Heart right ventricle (tissue), 16 donors: Measurements from ENCODE around the gene TEX55. TPM values are rescaled to one million over a fixed set of nuclear protein-coding genes. Genes with fewer than 3 reads are reported as not detected.

Source experiments
- ATAC-seq, 8 donors: fragments of 200-7000 bp; cut with Tn5 transposase; one replicate each; pipeline ENCODE4 v1.9.1; 2020; ENCODE audit warnings: mild to moderate bottlenecking in 8 of 8, moderate library complexity in 8 of 8, moderate number of reproducible peaks in 1 of 8
- DNase-seq, 2 donors: peaks; one replicate each; pipeline ENCODE4 v3.0.0-alpha.2; 2020
- H3K27ac ChIP-seq, 10 donors: fragments of 200-600 bp; sonication (generic) in 2 of 10; one replicate each; pipeline versions ENCODE4 v1.5.0 to v1.8.0; 2020 to 2022; ENCODE audit warnings: mild to moderate bottlenecking in 3 of 10
- H3K27me3 ChIP-seq, 7 donors: fragments of 200-600 bp; one replicate each; pipeline ENCODE4 v1.8.0; 2021 to 2022; ENCODE audit warnings: mild to moderate bottlenecking in 2 of 7
- H3K36me3 ChIP-seq, 9 donors: fragments of 200-600 bp; sonication (generic) in 1 of 9; one replicate each; pipeline versions ENCODE4 v1.5.0 to v1.8.0; 2020 to 2022; ENCODE audit warnings: mild to moderate bottlenecking in 2 of 9
- H3K4me1 ChIP-seq, 9 donors: fragments of 200-600 bp; sonication (generic) in 1 of 9; one replicate each; pipeline versions ENCODE4 v1.5.0 to v1.8.0; 2020 to 2022; ENCODE audit warnings: mild to moderate bottlenecking in 4 of 9
- H3K4me3 ChIP-seq, 10 donors: fragments of 200-600 bp; sonication (generic) in 2 of 10; one replicate each; pipeline versions ENCODE4 v1.5.0 to v1.8.0; 2020 to 2022; ENCODE audit warnings: mild to moderate bottlenecking in 7 of 10, moderate library complexity in 2 of 10
- H3K9me3 ChIP-seq, 11 donors: fragments of 200-600 bp in 10 of 11; sonication (generic) in 2 of 11; one replicate each; pipeline versions ENCODE4 v1.5.0 to v1.8.0; 2013 to 2022; ENCODE audit warnings: mild to moderate bottlenecking in 2 of 11, control low read depth in 1 of 11, moderate library complexity in 1 of 11
- CTCF ChIP-seq, 9 donors: fragments of 200-600 bp; sonication (generic) in 2 of 9; IDR thresholded peaks; one replicate each; pipeline versions ENCODE4 v1.5.0 to v1.8.0; 2021 to 2022; ENCODE audit warnings: antibody characterized with exemption in 9 of 9, mild to moderate bottlenecking in 5 of 9, moderate library complexity in 1 of 9
- WGBS, 2 donors: extraction: QIAGEN DNeasy Blood & Tissue Kit; methylation state at CpG; one replicate each; pipeline ENCODE4 v1.1.7; 2013; ENCODE audit warnings: inconsistent platforms in 1 of 2; 5-methylcytosine and 5-hydroxymethylcytosine counted together
- intact Hi-C, 10 donors: fragments of 100-400 bp; cut with DNase I; formaldehyde crosslinking; loops; one replicate each; pipeline versions ENCODE4 v1.11.1 to v1.14.2; 2022
- polyA plus RNA-seq, 2 donors: library from polyadenylated mRNA; stranded (reverse); fragments of 200-250 nt; gene quantifications; one replicate each; pipeline ENCODE4 v1.2.3, GENCODE V29; 2013
- total RNA-seq, 10 donors: library from RNA; stranded (reverse); fragmentation: NEBNext Ultra II Directional in 3 of 10; extraction: Animal tissue kit (Norgen Biotek cat#: 25700) in 3 of 10; gene quantifications; one replicate each; pipeline versions ENCODE4 v1.2.1 to v1.2.4, GENCODE V29; 2021 to 2023
- donor health status: Arrhythmogenic right ventricular cardiomyopathy.
- donor health status: ischemic (EF 13 %, LVEDD 7.1; RV severe dilation, severe dysfunction).
- donor health status: healthy with polysubstance abuse.
- donor health status: DM: no; HTN: yes; CAD: no.
- donor health status: DM: no; HTN: no; CAD: no.
- donor health status: ischemic (EF 25% LVEDD 6.9; RV normal size, moderate dysfunction).
- donor health status: ischemic (EF 25% LVEDD 5.7; RV mildly dilated, moderate dysfunction).
- donor health status: healthy.
- donor health status: DM: yes; HTN: yes; CAD: no.
- donor health status: Ischemic cardiomyopathy.
- donor health status: ischemic (EF 35%, LVEDD 5.7; RV mildly dilated, moderate dysfunction).
- donor health status: nonischemic (EF 11% LVEDD 7.7; RV severe dilation, severe dysfunction).
- donor health status: DM: yes; HTN: yes; CAD: no.
- donor health status: PGD.
- donor health status: ischemic (EF 29% LVEDD 5.4; RV normal size, mild dysfunction).
- donor health status: nonischemic (EF 23%, LVEDD 6.1; RV moderate dilation, normal function).

The TEX55 gene
- total and polyA plus RNA-seq, 12 donors: not detected

GRCh38 chr3:119170821-119171220, 24.9 kb downstream of the TEX55 start:
- Histone ChIP-seq H3K27ac (no peak overlapping the region), H3K36me3 (no peaks in the 10 kb centered on the region), H3K4me1 (no peaks in the 10 kb centered on the region), H3K27me3 (peaks cover 0 to 2% (median 0%) of the 10 kb centered on the region in 7 donors), H3K9me3 (no peaks in the 10 kb centered on the region), H3K4me3 (no peak overlapping the region)
- ATAC-seq (no peak), DNase-seq (no peak)
- WGBS, 2 donors: 82 to 86% methylated on average over 3 of the region's 3 CpGs
- intact Hi-C loops: no loop called here
- no peak for TF ChIP-seq CTCF (IDR thresholded peaks at IDR 0.05)

GRCh38 chr3:119173325-119173724, 27.4 kb downstream of the TEX55 start, which contains the start of gene UPK1B:
UPK1B (plus strand) TSS chr3:119173598; CDS start chr3:119186742, 13,144 bp downstream.
- ATAC-seq: no peak
- WGBS, 2 donors: 31 to 34% methylated on average over 13 of the region's 13 CpGs

GRCh38 chr3:119175872-119176756, 30.1 kb downstream of the TEX55 start:
- DNase-seq (no peak), ATAC-seq (no peak)
- H3K4me3 ChIP-seq: no peak overlapping the region
- no peaks in the 10 kb centered on the region for H3K36me3 ChIP-seq
- H3K9me3 ChIP-seq: no peaks in the 10 kb centered on the region
- no peak overlapping the region for H3K27ac ChIP-seq
- intact Hi-C loops: no loop called here
- H3K4me1 ChIP-seq: no peaks in the 10 kb centered on the region
- H3K27me3 ChIP-seq: peaks cover 0 to 10% (median 0%) of the 10 kb centered on the region in 7 donors
- WGBS, 2 donors: 84% methylated on average over 10 of the region's 10 CpGs
- no peak for TF ChIP-seq CTCF (IDR thresholded peaks at IDR 0.05)

More at GRCh38 chr3:119173325-119173724, 27.4 kb downstream of the TEX55 start, which contains the start of gene UPK1B:
- Histone ChIP-seq H3K9me3 (no peaks in the 10 kb centered on the region), H3K27me3 (peaks cover 0 to 4% (median 0%) of the 10 kb centered on the region in 7 donors), H3K27ac (no peak within 1 kb of the TSS), H3K36me3 (no peaks in the 10 kb centered on the region), H3K4me3 (no peak within 1 kb of the TSS), H3K4me1 (no peaks in the 10 kb centered on the region)
- intact Hi-C loops: no loop called here
- DNase-seq: no peak
- TF ChIP-seq CTCF (IDR thresholded peaks at IDR 0.05): no peak

DNA sequence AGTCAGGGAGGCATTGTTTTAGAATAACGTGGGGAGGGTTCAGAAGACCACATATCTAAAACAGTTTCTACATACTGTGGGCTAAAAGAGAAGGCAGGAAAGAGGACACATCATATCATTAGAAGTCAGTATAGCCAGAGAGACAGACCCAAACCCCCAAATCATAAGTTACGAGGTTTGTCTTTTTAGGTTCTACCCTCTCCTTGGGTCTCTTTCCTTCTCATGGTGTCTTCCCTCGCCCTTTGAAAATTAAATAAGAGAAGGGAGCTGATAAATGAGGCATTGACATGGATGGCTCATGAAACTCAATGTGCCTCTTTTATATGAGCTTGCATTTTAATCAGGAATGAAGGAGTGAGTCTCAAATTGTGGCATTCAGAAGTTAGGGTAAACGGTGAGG, 30.8 kb downstream of the TEX55 start:
- intact Hi-C loops: no loop called here
- no peak overlapping the region for H3K27ac ChIP-seq
- H3K9me3 ChIP-seq: no peaks in the 10 kb centered on the region
- no peaks in the 10 kb centered on the region for H3K4me1 ChIP-seq
- TF ChIP-seq CTCF (IDR thresholded peaks at IDR 0.05): no peak
- WGBS, 2 donors: 69 to 77% methylated on average over 4 of the region's 4 CpGs
- ATAC-seq: no peak
- H3K27me3 ChIP-seq: peaks cover 0 to 10% (median 0%) of the 10 kb centered on the region in 7 donors
- H3K36me3 ChIP-seq: no peaks in the 10 kb centered on the region
- H3K4me3 ChIP-seq: no peak overlapping the region
- no peak for DNase-seq
